ENCODE measurements around the gene APLP1.

DNA sequence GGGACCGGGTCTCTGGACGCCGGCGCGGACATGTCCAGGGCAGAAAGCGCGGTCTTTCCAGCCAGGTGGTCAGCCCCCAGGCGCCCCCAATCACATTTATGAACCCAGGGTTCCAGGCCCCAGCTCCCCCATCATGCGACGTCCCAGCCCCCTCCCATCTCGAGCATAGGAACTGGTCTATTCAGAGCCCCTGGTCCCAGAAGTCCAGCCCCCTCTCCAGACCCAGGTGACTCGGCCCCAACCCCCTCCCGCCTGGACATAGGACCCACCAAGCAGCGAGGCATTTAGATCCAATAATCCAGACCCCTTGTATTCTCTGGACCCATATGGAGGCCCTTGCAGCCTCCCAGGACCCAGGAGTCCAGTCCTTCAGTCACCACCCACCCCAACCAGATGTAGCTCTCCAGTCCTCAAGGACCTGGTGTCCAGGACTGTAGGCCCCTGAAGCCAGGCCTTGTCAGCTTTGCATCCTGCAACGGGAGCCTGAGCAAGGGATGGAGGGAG is 501 bp downstream of the APLP1 start:
- TF ChIP-seq CTCF (IDR thresholded peaks at IDR 0.05) = no peak
- no peak for TF ChIP-seq POLR2A (IDR thresholded peaks at IDR 0.05)

Data from thyroid gland (tissue), 4 donors.